Neural cell (in vitro differentiated cells): ENCODE measurements around the gene ZFP1. TPM values are rescaled to one million over a fixed set of nuclear protein-coding genes. Genes with fewer than 3 reads are reported as not detected.

Source experiments
- H2AFZ ChIP-seq: fragments of 200-600, 300-800 bp; sonication (generic), shearing (Covaris generic); 2 replicates; pipeline ENCODE4 v1.6.0; 2014; ENCODE audit warnings: low read depth, mild to moderate bottlenecking, antibody characterized with exemption, low read length, moderate library complexity
- H3F3A ChIP-seq: fragments of 200-600 bp; shearing (Covaris generic); 2 replicates; pipeline ENCODE4 v1.6.1; 2016; ENCODE audit warnings: mild to moderate bottlenecking, moderate library complexity, mixed read lengths, antibody characterized with exemption, low read length; ENCODE audit not compliant: insufficient read depth, poor library complexity, severe bottlenecking
- H3K27ac ChIP-seq: fragments of 200-600, 300-800 bp; sonication (generic), shearing (Covaris generic); 2 replicates; pipeline ENCODE4 v1.5.1; 2014; ENCODE audit warnings: mild to moderate bottlenecking, low read length, moderate library complexity
- H3K27me3 ChIP-seq: fragments of 300-800, 200-600 bp; sonication (generic), shearing (Covaris generic); 2 replicates; pipeline ENCODE4 v1.6.0; 2014; ENCODE audit warnings: mild to moderate bottlenecking, low read depth, low read length, moderate library complexity; ENCODE audit not compliant: insufficient read depth
- H3K36me3 ChIP-seq: fragments of 300-800, 200-600 bp; sonication (generic), shearing (Covaris generic); 2 replicates; pipeline ENCODE4 v1.5.1; 2014; ENCODE audit warnings: mild to moderate bottlenecking, antibody characterized with exemption, low read length, moderate library complexity; ENCODE audit not compliant: insufficient read depth
- H3K4me2 ChIP-seq: fragments of 300-800, 200-600 bp; sonication (generic), shearing (Covaris generic); 2 replicates; pipeline ENCODE4 v1.6.0; 2014; ENCODE audit warnings: mild to moderate bottlenecking, low read length
- H3K4me3 ChIP-seq: fragments of 300-800, 200-600 bp; sonication (generic), shearing (Covaris generic); 2 replicates; pipeline ENCODE4 v1.5.1; 2014; ENCODE audit warnings: mild to moderate bottlenecking, low read length, moderate library complexity
- H3K79me2 ChIP-seq: fragments of 200-600 bp; shearing (Covaris generic); replicated peaks from 2 replicates; pipeline ENCODE4 v1.6.0; 2014; ENCODE audit warnings: mild to moderate bottlenecking, low read length, moderate library complexity; ENCODE audit not compliant: insufficient read depth
- H3K9ac ChIP-seq: fragments of 300-800, 200-600 bp; sonication (generic), shearing (Covaris generic); 2 replicates; pipeline ENCODE4 v1.6.1; 2016; ENCODE audit warnings: mild to moderate bottlenecking, low read length, mixed read lengths
- H3K9me2 ChIP-seq: fragments of 200-600 bp; shearing (Covaris generic); 2 replicates; pipeline ENCODE4 v1.6.1; 2016; ENCODE audit warnings: mild to moderate bottlenecking, low read length, mixed read lengths; ENCODE audit not compliant: insufficient read depth
- H3K9me3 ChIP-seq: fragments of 200-600, 300-800 bp; sonication (generic), shearing (Covaris generic); 2 replicates; pipeline ENCODE4 v1.6.1; 2016; ENCODE audit warnings: mild to moderate bottlenecking, mixed run types, low read length, moderate library complexity, mixed read lengths
- H4K20me1 ChIP-seq: fragments of 200-600 bp; shearing (Covaris generic); 2 replicates; pipeline ENCODE4 v1.6.1; 2016; ENCODE audit warnings: mild to moderate bottlenecking, mixed run types; ENCODE audit not compliant: insufficient read depth
- EP300 ChIP-seq: fragments of 450-650 bp; conservative IDR thresholded peaks from 2 replicates; pipeline ENCODE4 v1.6.1; 2014; ENCODE audit warnings: antibody characterized with exemption, mild to moderate bottlenecking, moderate library complexity; ENCODE audit not compliant: poor library complexity, severe bottlenecking
- EZH2 ChIP-seq: fragments of 200-600, 300-800 bp; shearing (Covaris generic), sonication (generic); IDR thresholded peaks from 2 replicates; pipeline ENCODE4 v1.6.1; 2014; ENCODE audit warnings: antibody characterized with exemption, low read length, borderline replicate concordance, mild to moderate bottlenecking; ENCODE audit not compliant: insufficient read depth, poor library complexity, severe bottlenecking
- MXI1 ChIP-seq: fragments of 450-650 bp; conservative IDR thresholded peaks from 2 replicates; pipeline ENCODE4 v1.6.1; 2014; ENCODE audit warnings: antibody characterized with exemption, mild to moderate bottlenecking; ENCODE audit not compliant: poor library complexity, severe bottlenecking
- POLR2AphosphoS5 ChIP-seq: IDR thresholded peaks from 2 replicates; pipeline ENCODE4 v1.6.1; 2012
- RAD21 ChIP-seq: fragments of 450-650 bp; conservative IDR thresholded peaks from 2 replicates; pipeline ENCODE4 v1.6.1; 2014; ENCODE audit warnings: antibody characterized with exemption, mild to moderate bottlenecking, moderate library complexity
- REST ChIP-seq: IDR thresholded peaks from 2 replicates; pipeline ENCODE4 v1.6.1; 2012; ENCODE audit warnings: borderline replicate concordance
- SMC3 ChIP-seq: fragments of 450-650 bp; conservative IDR thresholded peaks from 2 replicates; pipeline ENCODE4 v1.6.1; 2014; ENCODE audit warnings: antibody characterized with exemption, mild to moderate bottlenecking, moderate library complexity; ENCODE audit not compliant: poor library complexity
- TAF1 ChIP-seq: IDR thresholded peaks from 2 replicates; pipeline ENCODE4 v1.6.1; 2012; ENCODE audit warnings: low read depth
- polyA plus RNA-seq: library from polyadenylated mRNA; depleted of rRNA; stranded (reverse); fragments of >200 nt; gene quantifications from 2 replicates; pipeline ENCODE4 v1.2.3, GENCODE V29; 2014
- TF ChIP-seq, protein P1 (sequence below): fragments of 450-650 bp; IDR thresholded peaks from 2 replicates; pipeline ENCODE4 v1.5.1; 2014; ENCODE audit warnings: antibody characterized with exemption, mild to moderate bottlenecking, moderate library complexity; ENCODE audit not compliant: poor library complexity, severe bottlenecking

The ZFP1 gene
- polyA plus RNA-seq, 1 donor from 2014 or later, result 47.1 TPM

DNA sequence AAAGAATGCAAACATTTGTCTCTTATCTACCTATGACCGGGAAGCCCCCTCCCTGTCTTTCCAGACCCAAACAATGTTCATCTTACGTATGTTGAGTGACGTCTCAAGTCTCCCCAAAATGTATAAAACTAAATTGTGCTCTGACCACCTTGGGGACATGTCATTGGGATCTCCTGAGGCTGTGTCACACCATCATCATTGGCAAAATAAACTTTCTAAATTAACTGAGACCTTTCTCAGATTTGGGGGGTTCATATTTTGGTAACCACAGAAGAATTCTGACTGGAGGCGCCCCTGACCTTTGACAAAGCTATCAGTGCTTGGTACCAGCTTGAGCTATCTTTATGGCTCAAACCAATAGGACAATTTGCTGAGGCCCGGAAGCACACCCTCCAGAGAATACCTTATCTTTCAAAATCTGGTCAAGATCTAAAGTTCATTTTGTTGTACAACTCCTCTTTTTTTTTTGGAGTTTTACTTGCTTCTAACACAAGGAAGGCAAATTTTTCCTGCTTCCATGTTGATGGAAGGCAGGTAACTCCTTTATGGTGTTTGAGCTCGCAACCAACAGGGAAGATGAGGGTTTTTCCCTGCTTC lies 29.3 kb upstream of the ZFP1 start (continued):
- TF ChIP-seq TAF1 (no peak), RAD21 (no peak), MXI1 (no peak), POLR2AphosphoS5 (no peak)

DNA sequence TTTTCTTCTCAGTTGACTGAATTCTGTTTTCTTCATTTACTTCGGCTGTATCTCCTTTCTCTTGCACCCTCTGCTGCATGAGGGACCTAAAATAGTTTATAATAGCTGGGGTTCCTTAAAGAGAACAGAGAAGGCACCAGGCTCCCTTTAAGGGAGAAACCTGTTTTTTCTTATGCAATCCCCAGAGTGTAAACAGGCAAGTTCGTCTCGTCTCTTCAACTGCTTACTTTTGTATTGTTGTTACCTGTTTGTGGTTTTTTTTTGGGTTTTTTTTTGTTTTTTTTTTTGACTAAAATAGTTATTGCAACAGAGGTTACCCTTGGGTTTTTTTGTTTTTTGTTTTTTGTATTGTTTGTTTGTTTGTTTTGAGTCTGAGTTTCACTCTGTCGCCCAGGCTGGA lies 28.1 kb upstream of the ZFP1 start:
- no peak overlapping the region for H2AFZ ChIP-seq
- H3K9ac ChIP-seq, result no peak overlapping the region
- H3K9me3 ChIP-seq, result no peaks in the 10 kb centered on the region
- no peak overlapping the region for H3K27ac ChIP-seq
- H3K27me3 ChIP-seq, result no peaks in the 10 kb centered on the region
- H4K20me1 ChIP-seq, result no peaks in the 10 kb centered on the region
- no peaks in the 10 kb centered on the region for H3K79me2 ChIP-seq
- no peaks in the 10 kb centered on the region for H3K9me2 ChIP-seq
- TF ChIP-seq POLR2AphosphoS5 (no peak), RAD21 (no peak), EP300 (no peak), TAF1 (no peak), REST (no peak), EZH2 (no peak), SMC3 (no peak), MXI1 (no peak)
- TF ChIP-seq, protein P1, sequence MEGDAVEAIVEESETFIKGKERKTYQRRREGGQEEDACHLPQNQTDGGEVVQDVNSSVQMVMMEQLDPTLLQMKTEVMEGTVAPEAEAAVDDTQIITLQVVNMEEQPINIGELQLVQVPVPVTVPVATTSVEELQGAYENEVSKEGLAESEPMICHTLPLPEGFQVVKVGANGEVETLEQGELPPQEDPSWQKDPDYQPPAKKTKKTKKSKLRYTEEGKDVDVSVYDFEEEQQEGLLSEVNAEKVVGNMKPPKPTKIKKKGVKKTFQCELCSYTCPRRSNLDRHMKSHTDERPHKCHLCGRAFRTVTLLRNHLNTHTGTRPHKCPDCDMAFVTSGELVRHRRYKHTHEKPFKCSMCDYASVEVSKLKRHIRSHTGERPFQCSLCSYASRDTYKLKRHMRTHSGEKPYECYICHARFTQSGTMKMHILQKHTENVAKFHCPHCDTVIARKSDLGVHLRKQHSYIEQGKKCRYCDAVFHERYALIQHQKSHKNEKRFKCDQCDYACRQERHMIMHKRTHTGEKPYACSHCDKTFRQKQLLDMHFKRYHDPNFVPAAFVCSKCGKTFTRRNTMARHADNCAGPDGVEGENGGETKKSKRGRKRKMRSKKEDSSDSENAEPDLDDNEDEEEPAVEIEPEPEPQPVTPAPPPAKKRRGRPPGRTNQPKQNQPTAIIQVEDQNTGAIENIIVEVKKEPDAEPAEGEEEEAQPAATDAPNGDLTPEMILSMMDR, result no peak
- no peak overlapping the region for H3K4me3 ChIP-seq
- no peaks in the 10 kb centered on the region for H3F3A ChIP-seq
- no peak overlapping the region for H3K4me2 ChIP-seq
- no peaks in the 10 kb centered on the region for H3K36me3 ChIP-seq

DNA sequence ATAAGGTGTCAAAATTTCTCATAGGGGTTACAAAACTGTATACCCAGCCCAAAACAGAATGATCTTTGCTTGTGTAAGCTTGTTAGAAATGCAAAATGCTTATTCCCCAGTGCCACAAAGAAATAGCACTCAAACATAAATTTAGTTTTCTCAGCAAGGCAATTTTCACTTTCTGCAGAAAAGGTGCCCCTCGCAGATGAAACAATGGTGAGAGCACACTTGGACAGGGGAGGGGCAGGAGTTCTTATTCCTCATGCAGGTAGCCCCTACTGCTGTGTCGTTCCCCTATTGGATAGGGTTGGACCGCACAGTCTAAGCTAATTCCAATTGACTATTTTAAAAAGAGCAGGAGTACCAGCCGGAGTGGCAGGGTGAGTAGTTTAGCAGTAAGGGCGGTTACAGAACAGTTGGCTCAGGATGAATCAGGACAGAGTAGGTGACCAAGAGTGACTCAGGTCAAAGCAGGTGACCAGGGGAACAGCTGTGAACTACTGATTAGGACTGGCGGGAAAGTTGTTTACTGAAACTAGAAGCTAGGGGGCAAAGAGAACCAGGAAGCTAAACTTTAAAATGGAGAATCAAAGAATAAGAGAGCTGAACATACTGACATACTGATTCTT lies 26.3 kb upstream of the ZFP1 start:
- H3K27me3 ChIP-seq, result no peaks in the 10 kb centered on the region
- TF ChIP-seq MXI1 (no peak), EP300 (no peak)
- no peak overlapping the region for H3K27ac ChIP-seq
- peaks cover 3% of the 10 kb centered on the region for H3K9me3 ChIP-seq
- H3K9ac ChIP-seq, result no peak overlapping the region
- no peaks in the 10 kb centered on the region for H3K9me2 ChIP-seq
- no peak overlapping the region for H3K4me3 ChIP-seq
- H3K79me2 ChIP-seq, result no peaks in the 10 kb centered on the region
- H3K4me2 ChIP-seq, result no peak overlapping the region
- H2AFZ ChIP-seq, result no peak overlapping the region
- no peaks in the 10 kb centered on the region for H3K36me3 ChIP-seq
- H4K20me1 ChIP-seq, result no peaks in the 10 kb centered on the region
- no peaks in the 10 kb centered on the region for H3F3A ChIP-seq
